SU-DHL-6 (cell line): Measurements from ENCODE around the gene RPS6KA5.
"Not testable (repeated sequence)": the region's sequence is repeated elsewhere in the genome, so short reads cannot be mapped to it uniquely, and the experiment has no call there.

Experiments used
- H2AFZ ChIP-seq: fragments of 200-600 bp; sonication (generic); 2 replicates; pipeline ENCODE4 v1.6.1; 2014; ENCODE audit warnings: low read depth, mild to moderate bottlenecking, moderate library complexity, mixed read lengths, antibody characterized with exemption, low read length; ENCODE audit not compliant: severe bottlenecking
- H3F3A ChIP-seq: fragments of 200-600 bp; shearing (Covaris generic); 2 replicates; pipeline ENCODE4 v1.6.0; 2016; ENCODE audit warnings: antibody characterized with exemption, mild to moderate bottlenecking; ENCODE audit not compliant: insufficient read depth
- H3K27ac ChIP-seq: fragments of 200-600 bp; sonication (generic); 2 replicates; pipeline ENCODE4 v1.5.1; 2016; ENCODE audit warnings: low read depth, mild to moderate bottlenecking, low read length, moderate library complexity, mixed read lengths
- H3K27me3 ChIP-seq: fragments of 200-600 bp; sonication (generic), shearing (Covaris generic); 2 replicates; pipeline ENCODE4 v1.6.0; 2014; ENCODE audit warnings: mild to moderate bottlenecking, low read length
- H3K36me3 ChIP-seq: fragments of 200-600 bp; sonication (generic); 2 replicates; pipeline ENCODE4 v1.6.1; 2014; ENCODE audit warnings: mild to moderate bottlenecking, low read length, mixed read lengths
- H3K4me2 ChIP-seq: fragments of 300-600, 200-600 bp; shearing (Covaris generic), sonication (generic); 2 replicates; pipeline ENCODE4 v1.6.0; 2014; ENCODE audit warnings: low read length, low read depth, mild to moderate bottlenecking; ENCODE audit not compliant: poor library complexity, severe bottlenecking
- H3K4me3 ChIP-seq: fragments of 200-600 bp; sonication (generic); 2 replicates; pipeline ENCODE4 v1.5.1; 2014; ENCODE audit warnings: antibody characterized with exemption, low read length, mild to moderate bottlenecking, mixed read lengths; ENCODE audit not compliant: insufficient read depth, poor library complexity, severe bottlenecking
- H3K79me2 ChIP-seq: fragments of 200-600 bp; sonication (generic); 2 replicates; pipeline ENCODE4 v1.6.1; 2014; ENCODE audit warnings: mild to moderate bottlenecking, low read length, moderate library complexity; ENCODE audit not compliant: insufficient read depth
- H3K9ac ChIP-seq: fragments of 200-600 bp; sonication (generic); 2 replicates; pipeline ENCODE4 v1.7.0; 2014; ENCODE audit warnings: mild to moderate bottlenecking, low read length
- H3K9me2 ChIP-seq: fragments of 200-600 bp; sonication (generic); replicated peaks from 2 replicates; pipeline ENCODE4 v1.6.1; 2014; ENCODE audit warnings: low read length; ENCODE audit not compliant: insufficient read depth
- H3K9me3 ChIP-seq: fragments of 200-600 bp; sonication (generic); 2 replicates; pipeline ENCODE4 v1.6.1; 2014; ENCODE audit warnings: low read length, mixed read lengths; ENCODE audit not compliant: insufficient read depth
- H4K20me1 ChIP-seq: fragments of 200-600 bp; sonication (generic); 2 replicates; pipeline ENCODE4 v1.6.1; 2014; ENCODE audit warnings: low read depth, mild to moderate bottlenecking, antibody characterized with exemption, low read length, moderate library complexity, mixed read lengths
- EZH2phosphoT487 ChIP-seq: fragments of 200-600 bp; sonication (generic), shearing (Covaris generic); conservative IDR thresholded peaks from 2 replicates; pipeline ENCODE4 v1.6.1; 2018; ENCODE audit warnings: mild to moderate bottlenecking, antibody characterized with exemption, low read length, moderate library complexity, mixed read lengths
- TF ChIP-seq, protein P1 (sequence below): fragments of 200-600 bp; sonication (generic); IDR thresholded peaks from one replicate; pipeline ENCODE4 v1.5.1; 2017; ENCODE audit warnings: antibody characterized with exemption, mild to moderate bottlenecking, low read length, moderate library complexity; ENCODE audit not compliant: insufficient read depth, poor library complexity, severe bottlenecking

Gene RPS6KA5

DNA sequence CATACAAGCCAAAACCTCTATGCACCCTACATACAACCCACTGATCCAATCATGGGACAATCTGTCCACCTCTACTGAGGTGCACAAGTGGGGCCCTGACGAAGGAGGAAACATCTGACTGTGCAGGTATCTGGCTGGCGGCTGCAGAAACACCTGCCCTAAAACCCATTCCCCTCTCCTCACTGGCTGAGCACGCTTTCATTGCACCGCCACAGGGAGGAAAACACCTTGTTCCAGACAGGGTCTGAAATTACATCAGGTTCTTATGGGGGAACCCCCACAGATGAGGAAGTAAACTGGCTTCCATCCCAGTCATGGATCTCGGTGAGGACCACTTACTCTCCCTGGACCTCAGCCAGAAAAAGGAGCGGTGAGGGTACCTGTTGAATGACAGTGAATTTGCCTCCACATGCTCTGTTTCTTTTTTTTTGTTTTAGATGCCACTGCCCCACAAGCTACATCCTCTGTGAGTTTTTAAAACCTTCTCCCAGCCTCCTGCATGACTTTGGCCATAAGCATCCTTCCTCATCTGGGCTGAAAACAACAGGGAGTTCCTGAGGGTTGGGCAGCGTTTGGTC, 29.6 kb upstream of the RPS6KA5 start:
- H2AFZ ChIP-seq, result no peak overlapping the region
- H3K27me3 ChIP-seq, result no peaks in the 10 kb centered on the region
- TF ChIP-seq, protein P1, sequence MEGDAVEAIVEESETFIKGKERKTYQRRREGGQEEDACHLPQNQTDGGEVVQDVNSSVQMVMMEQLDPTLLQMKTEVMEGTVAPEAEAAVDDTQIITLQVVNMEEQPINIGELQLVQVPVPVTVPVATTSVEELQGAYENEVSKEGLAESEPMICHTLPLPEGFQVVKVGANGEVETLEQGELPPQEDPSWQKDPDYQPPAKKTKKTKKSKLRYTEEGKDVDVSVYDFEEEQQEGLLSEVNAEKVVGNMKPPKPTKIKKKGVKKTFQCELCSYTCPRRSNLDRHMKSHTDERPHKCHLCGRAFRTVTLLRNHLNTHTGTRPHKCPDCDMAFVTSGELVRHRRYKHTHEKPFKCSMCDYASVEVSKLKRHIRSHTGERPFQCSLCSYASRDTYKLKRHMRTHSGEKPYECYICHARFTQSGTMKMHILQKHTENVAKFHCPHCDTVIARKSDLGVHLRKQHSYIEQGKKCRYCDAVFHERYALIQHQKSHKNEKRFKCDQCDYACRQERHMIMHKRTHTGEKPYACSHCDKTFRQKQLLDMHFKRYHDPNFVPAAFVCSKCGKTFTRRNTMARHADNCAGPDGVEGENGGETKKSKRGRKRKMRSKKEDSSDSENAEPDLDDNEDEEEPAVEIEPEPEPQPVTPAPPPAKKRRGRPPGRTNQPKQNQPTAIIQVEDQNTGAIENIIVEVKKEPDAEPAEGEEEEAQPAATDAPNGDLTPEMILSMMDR, result no peak
- TF ChIP-seq EZH2phosphoT487, result no peak
- no peak overlapping the region for H3K4me3 ChIP-seq
- no peaks in the 10 kb centered on the region for H3K79me2 ChIP-seq
- no peaks in the 10 kb centered on the region for H3K9me2 ChIP-seq
- H3K27ac ChIP-seq, result no peak overlapping the region
- no peaks in the 10 kb centered on the region for H4K20me1 ChIP-seq
- H3K9ac ChIP-seq, result no peak overlapping the region
- no peaks in the 10 kb centered on the region for H3K9me3 ChIP-seq
- no peaks in the 10 kb centered on the region for H3K36me3 ChIP-seq
- no peak overlapping the region for H3K4me2 ChIP-seq
- no peaks in the 10 kb centered on the region for H3F3A ChIP-seq

DNA sequence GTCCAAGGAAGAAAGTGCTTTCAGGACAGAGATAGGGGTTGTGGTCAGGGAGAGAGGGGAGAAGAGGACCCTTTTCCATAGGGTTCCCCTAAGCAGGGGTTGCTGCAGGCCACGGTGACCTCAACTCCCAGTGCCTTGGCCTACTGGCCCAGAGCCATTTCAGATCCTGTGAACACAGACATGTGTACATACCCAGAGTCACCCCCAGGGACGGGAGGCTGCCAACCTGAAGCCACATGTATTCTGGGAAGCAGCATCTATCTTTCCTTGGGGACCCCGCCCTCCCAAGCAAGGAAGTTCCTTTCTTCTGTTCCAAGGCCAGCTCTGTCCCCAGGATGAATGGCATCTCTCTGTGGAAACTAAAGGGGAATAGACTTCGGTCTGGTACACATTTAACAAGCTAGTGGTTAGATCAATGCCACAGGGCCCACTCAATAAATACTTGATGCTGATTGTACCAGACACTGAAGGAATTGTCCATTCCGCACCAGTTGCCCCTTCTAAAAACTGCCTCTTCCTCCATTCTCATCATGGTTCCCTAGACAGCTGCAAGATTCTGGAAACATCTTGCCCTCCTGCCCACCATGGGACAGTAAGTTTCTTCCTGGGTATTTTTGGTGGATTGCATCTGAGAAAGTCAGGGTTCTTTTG, 28.3 kb upstream of the RPS6KA5 start:
- TF ChIP-seq EZH2phosphoT487, result no peak
- TF ChIP-seq, protein P1, result no peak
- H3K27me3 ChIP-seq, result no peaks in the 10 kb centered on the region
- H3K9me3 ChIP-seq, result no peaks in the 10 kb centered on the region
- no peak overlapping the region for H3K27ac ChIP-seq
- H3K9me2 ChIP-seq, result no peaks in the 10 kb centered on the region
- no peak overlapping the region for H3K9ac ChIP-seq
- no peak overlapping the region for H3K4me2 ChIP-seq
- H4K20me1 ChIP-seq, result no peaks in the 10 kb centered on the region
- H3F3A ChIP-seq, result no peaks in the 10 kb centered on the region
- no peaks in the 10 kb centered on the region for H3K79me2 ChIP-seq
- no peak overlapping the region for H2AFZ ChIP-seq
- no peak overlapping the region for H3K4me3 ChIP-seq
- no peaks in the 10 kb centered on the region for H3K36me3 ChIP-seq

DNA sequence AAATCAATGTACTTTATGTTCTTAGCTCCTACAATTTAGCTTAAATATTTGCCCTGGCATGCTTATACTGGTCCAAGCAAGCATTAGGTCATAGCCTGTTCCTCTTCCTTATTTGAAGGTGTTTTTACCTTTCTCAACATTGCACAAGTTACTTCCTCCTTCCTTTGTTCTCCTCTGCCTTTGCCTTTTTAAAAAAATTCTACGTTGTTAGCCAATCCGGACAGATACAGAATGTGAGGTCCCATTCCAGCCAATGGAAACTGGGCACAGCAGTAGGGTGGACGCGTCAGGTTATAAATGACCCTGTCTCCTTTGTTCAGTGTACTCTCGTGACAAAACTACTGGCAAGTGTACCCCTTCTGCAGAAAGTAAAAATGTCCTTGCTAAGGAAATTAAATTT, 27.0 kb upstream of the RPS6KA5 start:
- not testable (repeated sequence) for H3K9me3 ChIP-seq, H3K9ac ChIP-seq, H4K20me1 ChIP-seq, H3F3A ChIP-seq, H3K9me2 ChIP-seq, H3K4me3 ChIP-seq, H3K27ac ChIP-seq, H2AFZ ChIP-seq, H3K36me3 ChIP-seq, H3K27me3 ChIP-seq, H3K4me2 ChIP-seq, H3K79me2 ChIP-seq

DNA sequence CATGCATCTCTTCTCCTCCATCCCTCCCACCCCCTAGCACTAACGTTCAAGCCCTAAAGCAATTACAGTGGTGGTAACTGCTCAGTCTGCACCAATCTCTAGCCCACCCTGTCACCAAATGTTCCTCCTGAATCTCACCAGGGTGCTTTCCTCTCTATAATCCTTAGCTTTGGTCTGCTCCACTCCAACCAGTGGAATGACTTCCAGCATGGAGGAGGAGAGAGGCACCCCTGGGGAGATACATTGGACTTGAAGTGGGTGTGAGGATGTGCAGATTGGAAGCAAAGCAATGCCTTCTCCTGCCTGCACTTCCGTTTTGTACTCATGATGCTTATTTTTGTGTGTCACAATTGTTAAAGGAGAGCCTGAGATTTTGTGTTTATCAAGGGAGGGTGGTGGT, 24.1 kb upstream of the RPS6KA5 start:
- TF ChIP-seq, protein P1, result no peak
- no peak for TF ChIP-seq EZH2phosphoT487
- no peak overlapping the region for H3K4me2 ChIP-seq
- H3F3A ChIP-seq, result no peaks in the 10 kb centered on the region
- no peaks in the 10 kb centered on the region for H3K9me3 ChIP-seq
- H3K36me3 ChIP-seq, result no peaks in the 10 kb centered on the region
- no peaks in the 10 kb centered on the region for H3K27me3 ChIP-seq
- H3K27ac ChIP-seq, result no peak overlapping the region
- H4K20me1 ChIP-seq, result no peaks in the 10 kb centered on the region
- no peak overlapping the region for H3K9ac ChIP-seq
- no peaks in the 10 kb centered on the region for H3K79me2 ChIP-seq
- H3K4me3 ChIP-seq, result no peak overlapping the region
- no peak overlapping the region for H2AFZ ChIP-seq
- H3K9me2 ChIP-seq, result no peaks in the 10 kb centered on the region
